ENCODE results near the gene CDKAL1.
"Not testable (repeated sequence)": the region's sequence is repeated elsewhere in the genome, so short reads cannot be mapped to it uniquely, and the experiment has no call there.

CDKAL1 gene

GRCh38 chr6:20811109-20811761, 277.0 kb downstream of the CDKAL1 start:
- Histone ChIP-seq H3K9ac (ENCODE audit: low read depth, low read length) (peak overlapping the region; percentile 53; the same call in 1 of the 2 replicates), H3K4me1 (ENCODE audit: control insufficient read depth, insufficient read depth, low read length) (peaks cover 29% of the 10 kb centered on the region), H3K36me3 (ENCODE audit: control insufficient read depth, insufficient read depth, low read length) (no peaks in the 10 kb centered on the region), H3K9me3 (ENCODE audit: control insufficient read depth, insufficient read depth, low read length) (0 out of 2 replicates have a peak, but pooled peaks cover 8% of the 10 kb centered on the region), H3K4me3 (ENCODE audit: low read depth, low read length) (peak overlapping the region; percentile 3; the same call in 1 of the 2 replicates), H3K27me3 (ENCODE audit: control insufficient read depth, insufficient read depth, low read length) (no peaks in the 10 kb centered on the region), H3K27ac (ENCODE audit: low read depth, low read length) (peak overlapping the region; percentile 88)

DNA sequence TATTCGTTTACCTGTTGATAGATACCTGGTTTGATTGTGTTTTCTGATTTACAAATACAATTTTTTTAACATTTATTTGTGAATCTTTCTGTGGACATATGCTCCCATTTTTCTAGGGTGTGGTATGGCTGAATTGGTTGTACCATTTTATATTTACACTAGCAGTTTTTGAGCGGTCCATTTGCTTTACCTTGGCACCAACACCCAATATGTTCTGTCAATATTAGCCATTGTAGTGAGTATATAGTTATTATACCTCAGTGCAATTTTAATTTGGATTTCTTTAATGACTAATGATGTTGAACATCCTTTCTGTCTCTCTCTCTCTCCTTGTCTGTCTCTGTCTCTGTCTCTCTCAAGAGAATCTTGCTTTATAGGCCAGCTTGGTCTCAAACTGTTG, 278.5 kb downstream of the CDKAL1 start:
- H3K36me3 ChIP-seq (ENCODE audit: control insufficient read depth, insufficient read depth, low read length): no peaks in the 10 kb centered on the region
- H3K4me1 ChIP-seq (ENCODE audit: control insufficient read depth, insufficient read depth, low read length): peaks cover 35% of the 10 kb centered on the region
- H3K27ac ChIP-seq (ENCODE audit: low read depth, low read length): no peak overlapping the region
- H3K9ac ChIP-seq (ENCODE audit: low read depth, low read length): no peak overlapping the region
- H3K4me3 ChIP-seq (ENCODE audit: low read depth, low read length): no peak overlapping the region
- H3K27me3 ChIP-seq (ENCODE audit: control insufficient read depth, insufficient read depth, low read length): no peaks in the 10 kb centered on the region
- H3K9me3 ChIP-seq (ENCODE audit: control insufficient read depth, insufficient read depth, low read length): no peaks in the 10 kb centered on the region

- Histone ChIP-seq H3K4me3 (ENCODE audit: low read depth, low read length) (no peak overlapping the region), H3K9ac (ENCODE audit: low read depth, low read length) (no peak overlapping the region), H3K27ac (ENCODE audit: low read depth, low read length) (no peak overlapping the region), H3K4me1 (ENCODE audit: control insufficient read depth, insufficient read depth, low read length) (peaks cover 34% of the 10 kb centered on the region), H3K36me3 (ENCODE audit: control insufficient read depth, insufficient read depth, low read length) (no peaks in the 10 kb centered on the region), H3K27me3 (ENCODE audit: control insufficient read depth, insufficient read depth, low read length) (no peaks in the 10 kb centered on the region), H3K9me3 (ENCODE audit: control insufficient read depth, insufficient read depth, low read length) (no peaks in the 10 kb centered on the region)
Observed at GRCh38 chr6:20814494-20814893, 280.2 kb downstream of the CDKAL1 start.

DNA sequence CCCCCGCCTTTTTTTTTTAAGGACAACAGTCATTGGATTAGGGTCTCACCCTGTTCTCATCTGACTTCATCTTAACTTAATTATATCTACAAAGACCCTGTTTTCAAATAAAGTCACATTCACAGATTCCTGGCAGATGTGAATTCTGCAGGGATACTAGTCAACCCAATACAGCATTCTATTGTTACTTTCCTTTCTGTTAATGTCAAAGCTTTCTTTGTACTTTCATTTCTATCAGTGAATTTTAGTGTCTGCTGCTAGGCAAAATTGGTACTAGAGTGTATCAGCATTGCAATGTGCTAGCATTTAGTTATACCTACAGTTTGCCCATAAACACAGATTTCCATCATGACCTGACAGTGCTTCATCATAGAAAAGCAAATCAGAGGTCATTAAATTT, 281.9 kb downstream of the CDKAL1 start:
- H3K27me3 ChIP-seq (ENCODE audit: control insufficient read depth, insufficient read depth, low read length): no peaks in the 10 kb centered on the region
- H3K36me3 ChIP-seq (ENCODE audit: control insufficient read depth, insufficient read depth, low read length): no peaks in the 10 kb centered on the region
- H3K4me3 ChIP-seq (ENCODE audit: low read depth, low read length): no peak overlapping the region
- no peak overlapping the region for H3K27ac ChIP-seq (ENCODE audit: low read depth, low read length)
- no peak overlapping the region for H3K9ac ChIP-seq (ENCODE audit: low read depth, low read length)
- no peaks in the 10 kb centered on the region for H3K9me3 ChIP-seq (ENCODE audit: control insufficient read depth, insufficient read depth, low read length)
- H3K4me1 ChIP-seq (ENCODE audit: control insufficient read depth, insufficient read depth, low read length): peaks cover 20% of the 10 kb centered on the region

DNA sequence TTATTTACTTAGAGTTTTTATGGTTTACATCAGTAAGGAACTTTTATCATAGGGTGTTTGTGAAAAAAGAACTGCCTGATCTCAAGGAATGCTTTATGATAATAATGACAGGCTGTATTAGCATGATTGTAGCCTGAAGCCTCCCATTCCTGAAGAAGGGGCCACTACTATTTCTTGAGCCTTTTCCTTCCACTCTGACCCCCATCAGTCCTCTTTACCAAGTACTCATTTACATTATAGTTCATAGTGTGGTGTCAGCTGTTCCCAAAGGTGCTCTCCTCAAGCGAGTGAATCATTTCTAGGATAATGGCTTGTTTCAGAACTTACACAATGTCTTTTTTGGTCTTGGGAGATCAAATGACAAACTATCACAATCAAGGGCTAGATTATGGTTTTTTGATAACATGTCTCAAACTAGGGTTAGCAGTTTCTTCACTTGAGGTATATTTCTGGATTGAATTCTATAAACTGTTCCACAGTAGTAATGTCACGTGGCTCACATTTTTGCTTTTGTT, 283.6 kb downstream of the CDKAL1 start:
- H3K27me3 ChIP-seq (ENCODE audit: control insufficient read depth, insufficient read depth, low read length): no peaks in the 10 kb centered on the region
- peaks cover 11% of the 10 kb centered on the region for H3K4me1 ChIP-seq (ENCODE audit: control insufficient read depth, insufficient read depth, low read length)
- H3K9me3 ChIP-seq (ENCODE audit: control insufficient read depth, insufficient read depth, low read length): no peaks in the 10 kb centered on the region
- no peak overlapping the region for H3K27ac ChIP-seq (ENCODE audit: low read depth, low read length)
- no peak overlapping the region for H3K9ac ChIP-seq (ENCODE audit: low read depth, low read length)
- no peaks in the 10 kb centered on the region for H3K36me3 ChIP-seq (ENCODE audit: control insufficient read depth, insufficient read depth, low read length)
- H3K4me3 ChIP-seq (ENCODE audit: low read depth, low read length): no peak overlapping the region

DNA sequence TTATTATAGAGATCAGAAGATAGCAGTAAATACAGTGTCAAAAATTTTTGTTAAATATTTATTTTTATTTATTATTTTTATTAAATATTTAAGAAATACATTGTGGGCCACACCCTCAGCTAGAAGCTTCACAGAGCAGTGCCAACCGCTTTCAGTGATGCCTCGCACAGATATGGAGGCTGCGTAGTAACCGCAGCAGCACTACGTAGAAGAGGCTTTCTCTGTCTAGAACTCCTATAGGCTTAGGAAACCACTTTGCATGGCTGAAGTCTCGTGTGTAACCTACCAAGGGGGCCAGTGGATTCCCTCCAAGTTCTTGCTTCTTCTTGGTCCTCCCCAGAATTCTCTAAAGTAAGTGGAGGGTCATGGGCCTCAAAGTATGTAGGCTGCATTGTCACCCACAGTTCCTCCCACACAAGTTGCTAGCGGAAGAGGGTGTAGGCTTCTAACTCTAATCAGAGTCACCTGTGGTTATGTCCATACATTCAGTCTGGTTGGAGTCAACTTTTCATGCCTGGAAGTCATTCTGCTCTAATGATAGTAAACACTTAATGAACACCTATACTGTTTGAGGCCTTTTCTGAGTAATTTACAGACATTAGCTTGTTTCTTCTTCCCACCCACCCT, 285.6 kb downstream of the CDKAL1 start:
- peaks cover 11% of the 10 kb centered on the region for H3K4me1 ChIP-seq (ENCODE audit: control insufficient read depth, insufficient read depth, low read length)

DNA sequence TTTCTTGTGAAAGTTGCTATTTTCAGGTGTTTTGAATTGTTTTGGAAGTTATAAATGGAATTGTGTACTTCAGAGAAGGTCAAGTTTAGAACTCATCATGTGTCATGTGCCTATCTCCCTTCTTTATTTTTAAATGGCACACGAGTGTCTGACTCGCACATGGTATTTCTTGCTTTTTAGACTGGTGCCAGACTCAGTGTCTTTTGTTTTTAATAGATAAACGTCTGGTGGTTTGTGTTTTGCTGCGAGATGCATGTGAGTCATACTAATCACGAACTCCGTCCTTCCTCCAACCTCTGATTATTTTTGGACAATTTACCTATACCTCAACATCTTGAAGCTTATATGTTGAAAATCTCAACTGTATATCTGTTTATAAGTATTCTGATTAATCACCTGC, 292.1 kb downstream of the CDKAL1 start:
- Histone ChIP-seq H3K9ac (ENCODE audit: low read depth, low read length) (no peak overlapping the region), H3K4me3 (ENCODE audit: low read depth, low read length) (no peak overlapping the region), H3K36me3 (ENCODE audit: control insufficient read depth, insufficient read depth, low read length) (no peaks in the 10 kb centered on the region), H3K9me3 (ENCODE audit: control insufficient read depth, insufficient read depth, low read length) (no peaks in the 10 kb centered on the region), H3K4me1 (ENCODE audit: control insufficient read depth, insufficient read depth, low read length) (peaks cover 4% of the 10 kb centered on the region; the same call in 1 of the 2 replicates), H3K27ac (ENCODE audit: low read depth, low read length) (no peak overlapping the region), H3K27me3 (ENCODE audit: control insufficient read depth, insufficient read depth, low read length) (no peaks in the 10 kb centered on the region)

More for the DNA sequence above, 285.6 kb downstream of the CDKAL1 start:
- Histone ChIP-seq H3K4me3 (ENCODE audit: low read depth, low read length) (no peak overlapping the region), H3K9ac (ENCODE audit: low read depth, low read length) (no peak overlapping the region), H3K36me3 (ENCODE audit: control insufficient read depth, insufficient read depth, low read length) (no peaks in the 10 kb centered on the region), H3K27ac (ENCODE audit: low read depth, low read length) (no peak overlapping the region), H3K9me3 (ENCODE audit: control insufficient read depth, insufficient read depth, low read length) (no peaks in the 10 kb centered on the region), H3K27me3 (ENCODE audit: control insufficient read depth, insufficient read depth, low read length) (no peaks in the 10 kb centered on the region)

DNA sequence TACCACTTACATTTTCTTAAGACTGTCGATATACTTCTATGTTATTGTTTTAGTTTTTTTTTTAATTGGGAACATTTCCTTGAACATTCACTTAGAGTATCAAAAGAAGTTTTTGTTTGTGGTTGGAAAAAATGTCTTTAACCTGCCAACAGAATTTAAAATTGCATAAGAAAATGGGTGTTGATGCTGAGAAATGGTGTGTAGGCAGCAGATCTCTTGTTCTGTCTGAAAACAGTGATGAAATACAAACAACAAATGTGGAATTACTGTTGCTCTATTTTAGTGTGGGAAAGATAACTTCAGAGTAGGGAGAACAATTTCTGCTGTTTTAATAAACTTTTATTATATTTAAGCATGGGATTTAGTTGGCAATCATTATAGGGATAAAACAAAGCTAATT, 293.5 kb downstream of the CDKAL1 start:
- Histone ChIP-seq H3K27me3 (ENCODE audit: control insufficient read depth, insufficient read depth, low read length) (no peaks in the 10 kb centered on the region), H3K4me1 (ENCODE audit: control insufficient read depth, insufficient read depth, low read length) (peaks cover 4% of the 10 kb centered on the region; the same call in 1 of the 2 replicates), H3K4me3 (ENCODE audit: low read depth, low read length) (no peak overlapping the region), H3K27ac (ENCODE audit: low read depth, low read length) (no peak overlapping the region), H3K9ac (ENCODE audit: low read depth, low read length) (no peak overlapping the region), H3K36me3 (ENCODE audit: control insufficient read depth, insufficient read depth, low read length) (no peaks in the 10 kb centered on the region), H3K9me3 (ENCODE audit: control insufficient read depth, insufficient read depth, low read length) (no peaks in the 10 kb centered on the region)

DNA sequence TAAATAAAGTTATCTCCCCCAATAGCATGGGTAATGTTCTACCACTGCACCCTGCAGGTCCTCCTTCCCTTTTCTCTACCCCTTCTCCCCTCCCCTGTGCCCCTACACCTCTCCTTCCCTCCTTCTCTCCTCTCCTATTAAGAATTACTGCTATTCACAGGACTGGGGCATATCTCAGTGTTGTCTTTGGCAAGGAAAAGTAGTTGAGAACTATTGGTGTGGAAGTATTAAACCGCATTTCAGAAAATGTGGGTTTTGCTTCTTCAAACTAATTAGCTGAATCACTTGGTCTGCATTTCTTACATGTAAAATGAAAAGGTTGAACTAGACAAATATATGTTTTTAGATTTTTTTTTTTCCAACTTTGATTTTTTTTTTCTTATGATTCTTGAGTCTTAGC, 296.3 kb downstream of the CDKAL1 start:
- Histone ChIP-seq H3K36me3 (ENCODE audit: control insufficient read depth, insufficient read depth, low read length) (no peaks in the 10 kb centered on the region), H3K27me3 (ENCODE audit: control insufficient read depth, insufficient read depth, low read length) (no peaks in the 10 kb centered on the region), H3K4me3 (ENCODE audit: low read depth, low read length) (no peak overlapping the region), H3K9me3 (ENCODE audit: control insufficient read depth, insufficient read depth, low read length) (no peaks in the 10 kb centered on the region), H3K27ac (ENCODE audit: low read depth, low read length) (no peak overlapping the region), H3K4me1 (ENCODE audit: control insufficient read depth, insufficient read depth, low read length) (peaks cover 21% of the 10 kb centered on the region), H3K9ac (ENCODE audit: low read depth, low read length) (no peak overlapping the region)

DNA sequence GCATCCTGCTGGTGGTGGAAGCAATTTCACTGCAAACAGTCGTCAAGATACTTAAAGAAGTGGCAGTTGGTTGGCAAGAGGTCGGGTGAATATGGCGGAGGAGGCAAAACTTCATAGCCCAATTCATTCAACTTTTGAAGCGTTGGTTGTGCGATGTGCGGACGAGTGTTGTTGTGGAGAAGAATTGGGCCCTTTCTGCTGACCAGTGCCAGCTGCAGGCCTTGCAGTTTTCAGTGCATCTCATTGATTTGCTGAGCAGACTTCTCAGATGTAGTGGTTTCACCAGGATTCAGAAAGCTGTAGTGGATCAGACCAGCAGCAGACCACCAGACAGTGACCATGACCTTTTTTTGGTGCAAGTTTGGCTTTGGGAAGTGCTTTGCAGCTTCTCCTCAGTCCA, 297.0 kb downstream of the CDKAL1 start:
- not testable (repeated sequence) for H3K4me3 ChIP-seq (ENCODE audit: low read depth, low read length); H3K9ac ChIP-seq (ENCODE audit: low read depth, low read length); H3K9me3 ChIP-seq (ENCODE audit: control insufficient read depth, insufficient read depth, low read length); H3K27ac ChIP-seq (ENCODE audit: low read depth, low read length); H3K27me3 ChIP-seq (ENCODE audit: control insufficient read depth, insufficient read depth, low read length); H3K36me3 ChIP-seq (ENCODE audit: control insufficient read depth, insufficient read depth, low read length)
- peaks cover 21% of the 10 kb centered on the region for H3K4me1 ChIP-seq (ENCODE audit: control insufficient read depth, insufficient read depth, low read length)

DNA sequence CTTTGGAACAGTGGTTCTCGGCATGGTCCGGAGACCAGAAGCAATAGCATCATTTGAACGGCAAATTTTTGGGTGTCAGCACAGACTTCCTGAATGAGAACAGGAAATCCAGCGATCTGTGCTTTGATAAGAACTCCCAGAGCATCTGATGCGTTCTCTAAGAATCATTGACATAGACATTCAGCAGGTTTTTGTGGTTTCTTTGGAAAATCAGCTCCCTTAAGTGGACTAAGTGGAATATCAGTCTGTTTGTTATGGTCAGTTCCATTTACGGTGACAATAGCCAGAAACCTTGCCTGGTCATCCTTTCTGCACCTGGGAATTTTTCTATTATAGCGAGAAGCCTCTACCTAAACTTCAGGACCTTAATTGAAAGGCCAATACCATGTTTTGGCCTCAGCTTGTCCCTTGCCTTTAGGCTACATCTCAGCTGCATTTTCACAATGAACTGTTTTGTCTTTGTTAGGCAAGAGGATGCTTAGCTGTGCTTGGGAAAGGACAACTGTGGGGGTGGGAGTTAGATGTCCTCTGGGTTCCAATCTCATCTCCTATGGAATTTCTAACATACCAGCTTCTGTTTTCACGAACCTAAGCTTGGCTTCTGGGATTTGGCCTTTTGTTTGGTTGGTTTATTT, 299.7 kb downstream of the CDKAL1 start:
- Histone ChIP-seq H3K4me3 (ENCODE audit: low read depth, low read length) (no peak overlapping the region), H3K9me3 (ENCODE audit: control insufficient read depth, insufficient read depth, low read length) (no peaks in the 10 kb centered on the region), H3K27me3 (ENCODE audit: control insufficient read depth, insufficient read depth, low read length) (no peaks in the 10 kb centered on the region), H3K27ac (ENCODE audit: low read depth, low read length) (peak overlapping the region; percentile 46), H3K9ac (ENCODE audit: low read depth, low read length) (no peak overlapping the region; the same call in 1 of the 2 replicates), H3K36me3 (ENCODE audit: control insufficient read depth, insufficient read depth, low read length) (no peaks in the 10 kb centered on the region), H3K4me1 (ENCODE audit: control insufficient read depth, insufficient read depth, low read length) (peaks cover 17% of the 10 kb centered on the region)

Data from HUES48 (cell line).